HEK293 (cell line): ENCODE measurements around the gene CMIP.

Experiments used
- GLIS1 ChIP-seq: fragments of 450-650 bp; formaldehyde crosslinking; IDR thresholded peaks from 2 replicates; pipeline ENCODE4 v1.5.1; 2016; ENCODE audit warnings: missing biosample characterization, missing genetic modification characterization
- KLF8 ChIP-seq: fragments of 450-650 bp; formaldehyde crosslinking; IDR thresholded peaks from 2 replicates; pipeline ENCODE4 v1.5.1; 2016; ENCODE audit warnings: missing biosample characterization, missing genetic modification characterization
- RBAK ChIP-seq: fragments of 450-650 bp; formaldehyde crosslinking; IDR thresholded peaks from 2 replicates; pipeline ENCODE4 v1.5.1; 2016; ENCODE audit warnings: missing biosample characterization, missing genetic modification characterization
- ZBTB17 ChIP-seq: fragments of 450-650 bp; formaldehyde crosslinking; IDR thresholded peaks from 2 replicates; pipeline ENCODE4 v1.5.1; 2016; ENCODE audit warnings: missing biosample characterization, missing genetic modification characterization
- ZBTB8A ChIP-seq: fragments of 450-650 bp; formaldehyde crosslinking; IDR thresholded peaks from 2 replicates; pipeline ENCODE4 v1.5.1; 2016; ENCODE audit warnings: missing biosample characterization, missing genetic modification characterization
- ZIC2 ChIP-seq: fragments of 450-650 bp; formaldehyde crosslinking; IDR thresholded peaks from 2 replicates; pipeline ENCODE4 v1.5.1; 2016; ENCODE audit warnings: missing biosample characterization, missing genetic modification characterization
- ZNF221 ChIP-seq: fragments of 450-650 bp; formaldehyde crosslinking; IDR thresholded peaks from 2 replicates; pipeline ENCODE4 v1.5.1; 2017; ENCODE audit warnings: missing biosample characterization, missing genetic modification characterization, borderline replicate concordance
- ZNF341 ChIP-seq: fragments of 450-650 bp; formaldehyde crosslinking; IDR thresholded peaks from 2 replicates; pipeline ENCODE4; 2016; ENCODE audit warnings: low read depth, missing biosample characterization, missing genetic modification characterization
- ZNF394 ChIP-seq: fragments of 450-650 bp; formaldehyde crosslinking; IDR thresholded peaks from 2 replicates; pipeline ENCODE4 v1.5.1; 2016; ENCODE audit warnings: missing biosample characterization, missing genetic modification characterization, mild to moderate bottlenecking, moderate library complexity, borderline replicate concordance
- ZNF501 ChIP-seq: fragments of 450-650 bp; formaldehyde crosslinking; IDR thresholded peaks from 2 replicates; pipeline ENCODE4 v1.5.1; 2016; ENCODE audit warnings: missing biosample characterization, missing genetic modification characterization
- ZNF529 ChIP-seq: fragments of 450-650 bp; formaldehyde crosslinking; IDR thresholded peaks from 2 replicates; pipeline ENCODE4 v1.5.1; 2017; ENCODE audit warnings: missing genetic modification characterization, missing biosample characterization; ENCODE audit not compliant: insufficient replicate concordance
- ZNF701 ChIP-seq: fragments of 450-650 bp; formaldehyde crosslinking; IDR thresholded peaks from 2 replicates; pipeline ENCODE4 v1.5.1; 2016; ENCODE audit warnings: missing biosample characterization, missing genetic modification characterization
- ZSCAN30 ChIP-seq: fragments of 450-650 bp; IDR thresholded peaks from 2 replicates; pipeline ENCODE4 v1.5.1; 2018; ENCODE audit warnings: missing biosample characterization, mild to moderate bottlenecking, missing genetic modification characterization, moderate library complexity
- ZXDB ChIP-seq: fragments of 450-650 bp; formaldehyde crosslinking; IDR thresholded peaks from 2 replicates; pipeline ENCODE4 v1.5.1; 2016; ENCODE audit warnings: missing biosample characterization, missing genetic modification characterization
- TF ChIP-seq, protein P1 (sequence below): fragments of 450-650 bp; formaldehyde crosslinking; IDR thresholded peaks from 2 replicates; pipeline ENCODE4 v1.5.1; 2016; ENCODE audit warnings: missing biosample characterization, missing genetic modification characterization
- TF ChIP-seq, protein P2 (sequence below): fragments of 450-650 bp; formaldehyde crosslinking; IDR thresholded peaks from 2 replicates; pipeline ENCODE4 v1.5.1; 2016; ENCODE audit warnings: missing biosample characterization, missing genetic modification characterization
- TF ChIP-seq, protein P3 (sequence below): fragments of 450-650 bp; formaldehyde crosslinking; IDR thresholded peaks from 2 replicates; pipeline ENCODE4 v1.5.1; 2016; ENCODE audit warnings: missing biosample characterization, missing genetic modification characterization
- TF ChIP-seq, protein P4 (sequence below): fragments of 450-650 bp; formaldehyde crosslinking; IDR thresholded peaks from 2 replicates; pipeline ENCODE4 v1.5.1; 2016; ENCODE audit warnings: missing biosample characterization, missing genetic modification characterization
- TF ChIP-seq, protein P5 (sequence below): fragments of 450-650 bp; formaldehyde crosslinking; optimal IDR thresholded peaks from 2 replicates; pipeline ENCODE3; 2016; ENCODE audit warnings: missing biosample characterization, mild to moderate bottlenecking, missing genetic modification characterization
- TF ChIP-seq, protein P6 (sequence below): fragments of 450-650 bp; formaldehyde crosslinking; IDR thresholded peaks from 2 replicates; pipeline ENCODE4 v1.5.1; 2016; ENCODE audit warnings: missing biosample characterization, missing genetic modification characterization
- TF ChIP-seq, protein P7 (sequence below): fragments of 450-650 bp; formaldehyde crosslinking; IDR thresholded peaks from 2 replicates; pipeline ENCODE4 v1.5.0; 2017; ENCODE audit warnings: missing biosample characterization, missing genetic modification characterization, borderline replicate concordance

The CMIP gene

DNA sequence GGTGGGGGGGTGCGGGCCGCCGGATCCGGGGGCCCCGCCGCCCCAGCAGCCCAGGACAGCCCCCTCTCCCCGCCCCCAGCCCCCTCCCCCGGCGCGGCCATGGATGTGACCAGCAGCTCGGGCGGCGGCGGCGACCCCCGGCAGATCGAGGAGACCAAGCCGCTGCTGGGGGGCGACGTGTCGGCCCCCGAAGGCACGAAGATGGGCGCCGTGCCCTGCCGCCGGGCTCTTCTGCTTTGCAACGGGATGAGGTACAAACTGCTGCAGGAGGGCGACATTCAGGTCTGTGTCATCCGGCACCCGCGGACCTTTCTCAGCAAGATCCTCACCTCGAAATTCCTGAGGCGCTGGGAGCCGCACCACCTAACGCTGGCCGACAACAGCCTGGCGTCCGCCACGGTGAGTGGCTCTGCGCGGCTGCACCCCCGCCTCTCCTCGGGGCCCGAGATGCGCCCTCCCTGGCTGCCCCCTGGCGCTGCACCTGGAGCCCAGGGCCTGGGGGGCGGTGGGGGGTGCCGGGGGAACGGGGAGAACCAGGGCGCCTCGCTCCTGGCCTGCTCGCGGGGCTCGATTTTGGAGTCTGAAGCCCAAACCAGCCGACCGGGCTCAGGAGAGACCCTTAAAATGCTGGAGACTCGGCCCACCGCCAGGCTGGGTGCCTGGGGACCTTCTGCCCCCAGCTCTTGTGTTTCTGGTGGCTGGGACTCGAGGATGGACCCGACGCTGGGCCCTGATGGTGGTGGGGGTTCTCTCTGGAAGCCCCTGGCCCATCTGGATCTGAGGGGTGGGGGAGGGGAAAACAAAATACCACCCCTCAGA is 744 bp downstream of the CMIP start (continued):
- TF ChIP-seq ZIC2 (tag by site-specific recombination) (peak; percentile 81), ZNF501 (no peak), KLF8 (tag by site-specific recombination) (no peak), ZNF221 (tag by site-specific recombination) (no peak), ZBTB8A (tag by site-specific recombination) (peak; percentile 71), ZBTB17 (tag by site-specific recombination) (peak; percentile 37; the same call in 1 of the 2 replicates), ZNF341 (tag by site-specific recombination) (peak; percentile 89), ZNF529 (no peak), RBAK (no peak), ZXDB (tag by site-specific recombination) (no peak), GLIS1 (peak; percentile 47; the same call in 1 of the 2 replicates), ZNF394 (tag by site-specific recombination) (no peak), ZSCAN30 (tag by site-specific recombination) (no peak), ZNF701 (no peak)
- TF ChIP-seq, protein P1, sequence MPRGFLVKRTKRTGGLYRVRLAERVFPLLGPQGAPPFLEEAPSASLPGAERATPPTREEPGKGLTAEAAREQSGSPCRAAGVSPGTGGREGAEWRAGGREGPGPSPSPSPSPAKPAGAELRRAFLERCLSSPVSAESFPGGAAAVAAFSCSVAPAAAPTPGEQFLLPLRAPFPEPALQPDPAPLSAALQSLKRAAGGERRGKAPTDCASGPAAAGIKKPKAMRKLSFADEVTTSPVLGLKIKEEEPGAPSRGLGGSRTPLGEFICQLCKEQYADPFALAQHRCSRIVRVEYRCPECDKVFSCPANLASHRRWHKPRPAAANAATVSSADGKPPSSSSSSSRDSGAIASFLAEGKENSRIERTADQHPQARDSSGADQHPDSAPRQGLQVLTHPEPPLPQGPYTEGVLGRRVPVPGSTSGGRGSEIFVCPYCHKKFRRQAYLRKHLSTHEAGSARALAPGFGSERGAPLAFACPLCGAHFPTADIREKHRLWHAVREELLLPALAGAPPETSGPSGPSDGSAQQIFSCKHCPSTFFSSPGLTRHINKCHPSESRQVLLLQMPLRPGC: no peak
- TF ChIP-seq, protein P2, sequence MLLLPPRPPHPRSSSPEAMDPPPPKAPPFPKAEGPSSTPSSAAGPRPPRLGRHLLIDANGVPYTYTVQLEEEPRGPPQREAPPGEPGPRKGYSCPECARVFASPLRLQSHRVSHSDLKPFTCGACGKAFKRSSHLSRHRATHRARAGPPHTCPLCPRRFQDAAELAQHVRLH (tag by site-specific recombination): no peak
- TF ChIP-seq, protein P3, sequence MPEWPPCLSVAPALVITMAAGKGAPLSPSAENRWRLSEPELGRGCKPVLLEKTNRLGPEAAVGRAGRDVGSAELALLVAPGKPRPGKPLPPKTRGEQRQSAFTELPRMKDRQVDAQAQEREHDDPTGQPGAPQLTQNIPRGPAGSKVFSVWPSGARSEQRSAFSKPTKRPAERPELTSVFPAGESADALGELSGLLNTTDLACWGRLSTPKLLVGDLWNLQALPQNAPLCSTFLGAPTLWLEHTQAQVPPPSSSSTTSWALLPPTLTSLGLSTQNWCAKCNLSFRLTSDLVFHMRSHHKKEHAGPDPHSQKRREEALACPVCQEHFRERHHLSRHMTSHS: no peak
- TF ChIP-seq, protein P4, sequence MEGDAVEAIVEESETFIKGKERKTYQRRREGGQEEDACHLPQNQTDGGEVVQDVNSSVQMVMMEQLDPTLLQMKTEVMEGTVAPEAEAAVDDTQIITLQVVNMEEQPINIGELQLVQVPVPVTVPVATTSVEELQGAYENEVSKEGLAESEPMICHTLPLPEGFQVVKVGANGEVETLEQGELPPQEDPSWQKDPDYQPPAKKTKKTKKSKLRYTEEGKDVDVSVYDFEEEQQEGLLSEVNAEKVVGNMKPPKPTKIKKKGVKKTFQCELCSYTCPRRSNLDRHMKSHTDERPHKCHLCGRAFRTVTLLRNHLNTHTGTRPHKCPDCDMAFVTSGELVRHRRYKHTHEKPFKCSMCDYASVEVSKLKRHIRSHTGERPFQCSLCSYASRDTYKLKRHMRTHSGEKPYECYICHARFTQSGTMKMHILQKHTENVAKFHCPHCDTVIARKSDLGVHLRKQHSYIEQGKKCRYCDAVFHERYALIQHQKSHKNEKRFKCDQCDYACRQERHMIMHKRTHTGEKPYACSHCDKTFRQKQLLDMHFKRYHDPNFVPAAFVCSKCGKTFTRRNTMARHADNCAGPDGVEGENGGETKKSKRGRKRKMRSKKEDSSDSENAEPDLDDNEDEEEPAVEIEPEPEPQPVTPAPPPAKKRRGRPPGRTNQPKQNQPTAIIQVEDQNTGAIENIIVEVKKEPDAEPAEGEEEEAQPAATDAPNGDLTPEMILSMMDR (tag by site-specific recombination): peak; percentile 46; the same call in 1 of the 2 replicates
- TF ChIP-seq, protein P5, sequence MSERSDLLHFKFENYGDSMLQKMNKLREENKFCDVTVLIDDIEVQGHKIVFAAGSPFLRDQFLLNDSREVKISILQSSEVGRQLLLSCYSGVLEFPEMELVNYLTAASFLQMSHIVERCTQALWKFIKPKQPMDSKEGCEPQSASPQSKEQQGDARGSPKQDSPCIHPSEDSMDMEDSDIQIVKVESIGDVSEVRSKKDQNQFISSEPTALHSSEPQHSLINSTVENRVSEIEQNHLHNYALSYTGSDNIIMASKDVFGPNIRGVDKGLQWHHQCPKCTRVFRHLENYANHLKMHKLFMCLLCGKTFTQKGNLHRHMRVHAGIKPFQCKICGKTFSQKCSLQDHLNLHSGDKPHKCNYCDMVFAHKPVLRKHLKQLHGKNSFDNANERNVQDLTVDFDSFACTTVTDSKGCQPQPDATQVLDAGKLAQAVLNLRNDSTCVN (tag by site-specific recombination): peak; percentile 40
- TF ChIP-seq, protein P6, sequence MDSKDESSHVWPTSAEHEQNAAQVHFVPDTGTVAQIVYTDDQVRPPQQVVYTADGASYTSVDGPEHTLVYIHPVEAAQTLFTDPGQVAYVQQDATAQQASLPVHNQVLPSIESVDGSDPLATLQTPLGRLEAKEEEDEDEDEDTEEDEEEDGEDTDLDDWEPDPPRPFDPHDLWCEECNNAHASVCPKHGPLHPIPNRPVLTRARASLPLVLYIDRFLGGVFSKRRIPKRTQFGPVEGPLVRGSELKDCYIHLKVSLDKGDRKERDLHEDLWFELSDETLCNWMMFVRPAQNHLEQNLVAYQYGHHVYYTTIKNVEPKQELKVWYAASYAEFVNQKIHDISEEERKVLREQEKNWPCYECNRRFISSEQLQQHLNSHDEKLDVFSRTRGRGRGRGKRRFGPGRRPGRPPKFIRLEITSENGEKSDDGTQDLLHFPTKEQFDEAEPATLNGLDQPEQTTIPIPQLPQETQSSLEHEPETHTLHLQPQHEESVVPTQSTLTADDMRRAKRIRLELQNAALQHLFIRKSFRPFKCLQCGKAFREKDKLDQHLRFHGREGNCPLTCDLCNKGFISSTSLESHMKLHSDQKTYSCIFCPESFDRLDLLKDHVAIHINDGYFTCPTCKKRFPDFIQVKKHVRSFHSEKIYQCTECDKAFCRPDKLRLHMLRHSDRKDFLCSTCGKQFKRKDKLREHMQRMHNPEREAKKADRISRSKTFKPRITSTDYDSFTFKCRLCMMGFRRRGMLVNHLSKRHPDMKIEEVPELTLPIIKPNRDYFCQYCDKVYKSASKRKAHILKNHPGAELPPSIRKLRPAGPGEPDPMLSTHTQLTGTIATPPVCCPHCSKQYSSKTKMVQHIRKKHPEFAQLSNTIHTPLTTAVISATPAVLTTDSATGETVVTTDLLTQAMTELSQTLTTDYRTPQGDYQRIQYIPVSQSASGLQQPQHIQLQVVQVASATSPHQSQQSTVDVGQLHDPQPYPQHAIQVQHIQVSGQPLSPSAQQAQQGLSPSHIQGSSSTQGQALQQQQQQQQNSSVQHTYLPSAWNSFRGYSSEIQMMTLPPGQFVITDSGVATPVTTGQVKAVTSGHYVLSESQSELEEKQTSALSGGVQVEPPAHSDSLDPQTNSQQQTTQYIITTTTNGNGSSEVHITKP (tag by site-specific recombination): peak; percentile 57; the same call in 1 of the 2 replicates
- TF ChIP-seq, protein P7, sequence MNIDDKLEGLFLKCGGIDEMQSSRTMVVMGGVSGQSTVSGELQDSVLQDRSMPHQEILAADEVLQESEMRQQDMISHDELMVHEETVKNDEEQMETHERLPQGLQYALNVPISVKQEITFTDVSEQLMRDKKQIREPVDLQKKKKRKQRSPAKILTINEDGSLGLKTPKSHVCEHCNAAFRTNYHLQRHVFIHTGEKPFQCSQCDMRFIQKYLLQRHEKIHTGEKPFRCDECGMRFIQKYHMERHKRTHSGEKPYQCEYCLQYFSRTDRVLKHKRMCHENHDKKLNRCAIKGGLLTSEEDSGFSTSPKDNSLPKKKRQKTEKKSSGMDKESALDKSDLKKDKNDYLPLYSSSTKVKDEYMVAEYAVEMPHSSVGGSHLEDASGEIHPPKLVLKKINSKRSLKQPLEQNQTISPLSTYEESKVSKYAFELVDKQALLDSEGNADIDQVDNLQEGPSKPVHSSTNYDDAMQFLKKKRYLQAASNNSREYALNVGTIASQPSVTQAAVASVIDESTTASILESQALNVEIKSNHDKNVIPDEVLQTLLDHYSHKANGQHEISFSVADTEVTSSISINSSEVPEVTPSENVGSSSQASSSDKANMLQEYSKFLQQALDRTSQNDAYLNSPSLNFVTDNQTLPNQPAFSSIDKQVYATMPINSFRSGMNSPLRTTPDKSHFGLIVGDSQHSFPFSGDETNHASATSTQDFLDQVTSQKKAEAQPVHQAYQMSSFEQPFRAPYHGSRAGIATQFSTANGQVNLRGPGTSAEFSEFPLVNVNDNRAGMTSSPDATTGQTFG: no peak
